ENCODE measurements around the gene ACAA1. TPM values are rescaled to one million over a fixed set of nuclear protein-coding genes. Genes with fewer than 3 reads are reported as not detected.

Gene ACAA1
- total and polyA plus RNA-seq, 2 of the 13 experiments (the other 11 are each of a cell fraction or from before 2014, with no cell fraction given), result 60.8 to 188 TPM

DNA sequence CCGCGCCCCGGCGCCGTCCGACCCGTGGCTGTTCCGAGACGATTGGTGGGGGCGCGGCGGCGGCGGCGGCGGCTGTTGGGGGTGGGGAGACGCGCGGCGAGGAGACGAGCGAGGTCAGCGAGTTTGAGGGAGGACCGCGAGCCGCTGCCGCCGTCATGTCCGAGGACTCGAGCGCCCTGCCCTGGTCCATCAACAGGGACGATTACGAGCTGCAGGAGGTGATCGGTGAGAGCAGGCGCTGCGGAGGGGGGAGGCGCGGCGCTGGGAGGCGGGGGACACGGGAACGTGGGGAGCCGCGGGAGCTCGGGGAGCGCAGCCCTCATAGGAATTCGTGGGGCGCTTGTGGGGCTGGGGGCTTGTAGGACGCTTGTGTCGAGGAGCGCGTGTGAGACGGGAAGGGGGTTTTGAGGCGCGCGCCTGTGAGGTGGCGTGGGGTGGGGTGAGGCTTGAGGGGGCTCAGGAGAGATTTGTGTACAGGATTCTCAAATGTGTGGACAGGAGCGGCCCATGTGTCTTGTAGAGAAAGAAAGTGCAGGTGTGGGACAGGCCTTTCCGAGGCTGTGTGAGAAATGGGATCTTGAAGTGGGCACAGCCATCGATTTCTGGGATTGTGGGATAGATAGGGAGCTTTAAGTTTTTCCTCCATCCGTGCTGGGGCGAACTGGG, 28.9 kb upstream of the ACAA1 start (continued):
- peak; percentile 84; the same call in 1 of the 2 replicates for TF ChIP-seq GTF3A (CRISPR knock-in tag; conservative IDR thresholded peaks at IDR 0.05)
- no peak for TF ChIP-seq BORCS8-MEF2B (CRISPR knock-in tag; IDR thresholded peaks at IDR 0.05)
- TF ChIP-seq ZNF776 (CRISPR knock-in tag; IDR thresholded peaks at IDR 0.05), result peak; percentile 78; the same call in 1 of the 2 replicates
- 0 out of 2 replicates have a peak, but pooled peaks have one; percentile 2 for TF ChIP-seq ZNF547 (CRISPR knock-in tag; IDR thresholded peaks at IDR 0.05)
- peak; percentile 16; the same call in 1 of the 2 replicates for TF ChIP-seq MXD4 (CRISPR knock-in tag; IDR thresholded peaks at IDR 0.05)
- 0 out of 2 replicates have a peak, but pooled peaks have one; percentile 90 for TF ChIP-seq ZNF678 (CRISPR knock-in tag; IDR thresholded peaks at IDR 0.05)
- no peak for TF ChIP-seq ZNF282 (IDR thresholded peaks at IDR 0.05; ENCODE audit: partially characterized antibody)
- TF ChIP-seq SMC3 (IDR thresholded peaks at IDR 0.05; ENCODE audit: low read length), result no peak
- TF ChIP-seq, protein P1, sequence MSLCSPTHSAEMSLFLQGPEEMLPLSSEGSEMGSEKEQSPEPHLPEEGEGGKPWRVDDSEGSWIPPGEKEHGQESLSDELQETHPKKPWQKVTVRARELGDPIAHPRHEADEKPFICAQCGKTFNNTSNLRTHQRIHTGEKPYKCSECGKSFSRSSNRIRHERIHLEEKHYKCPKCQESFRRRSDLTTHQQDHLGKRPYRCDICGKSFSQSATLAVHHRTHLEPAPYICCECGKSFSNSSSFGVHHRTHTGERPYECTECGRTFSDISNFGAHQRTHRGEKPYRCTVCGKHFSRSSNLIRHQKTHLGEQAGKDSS (CRISPR knock-in tag; IDR thresholded peaks at IDR 0.05; ENCODE audit: borderline replicate concordance, low read depth), result 0 out of 2 replicates have a peak, but pooled peaks have one; percentile 35
- 0 out of 2 replicates have a peak, but pooled peaks have one; percentile 79 for TF ChIP-seq HOXA9 (CRISPR knock-in tag; IDR thresholded peaks at IDR 0.05; ENCODE audit: borderline replicate concordance)
- peak; percentile 57; the same call in 1 of the 2 replicates for TF ChIP-seq PHF20 (CRISPR knock-in tag; IDR thresholded peaks at IDR 0.05)
- peak; percentile 75 for TF ChIP-seq RBFOX2 (IDR thresholded peaks at IDR 0.05; ENCODE audit: low read depth, low read length)
- 0 out of 2 replicates have a peak, but pooled peaks have one; percentile 7 for TF ChIP-seq ZNF816 (CRISPR knock-in tag; IDR thresholded peaks at IDR 0.05; ENCODE audit: borderline replicate concordance)
- TF ChIP-seq TAF15 (IDR thresholded peaks at IDR 0.05; ENCODE audit: low read depth, low read length, poor library complexity, severe bottlenecking), result peak; percentile 27
- TF ChIP-seq KLF16 (CRISPR knock-in tag; IDR thresholded peaks at IDR 0.05), result 0 out of 4 replicates have a peak, but pooled peaks of 1 of the 2 experiments have one; percentile 3
- TF ChIP-seq FOXP1 (IDR thresholded peaks at IDR 0.05), result no peak
- TF ChIP-seq FOXP1 (CRISPR knock-in tag; IDR thresholded peaks at IDR 0.05), result no peak
- TF ChIP-seq, protein P2, sequence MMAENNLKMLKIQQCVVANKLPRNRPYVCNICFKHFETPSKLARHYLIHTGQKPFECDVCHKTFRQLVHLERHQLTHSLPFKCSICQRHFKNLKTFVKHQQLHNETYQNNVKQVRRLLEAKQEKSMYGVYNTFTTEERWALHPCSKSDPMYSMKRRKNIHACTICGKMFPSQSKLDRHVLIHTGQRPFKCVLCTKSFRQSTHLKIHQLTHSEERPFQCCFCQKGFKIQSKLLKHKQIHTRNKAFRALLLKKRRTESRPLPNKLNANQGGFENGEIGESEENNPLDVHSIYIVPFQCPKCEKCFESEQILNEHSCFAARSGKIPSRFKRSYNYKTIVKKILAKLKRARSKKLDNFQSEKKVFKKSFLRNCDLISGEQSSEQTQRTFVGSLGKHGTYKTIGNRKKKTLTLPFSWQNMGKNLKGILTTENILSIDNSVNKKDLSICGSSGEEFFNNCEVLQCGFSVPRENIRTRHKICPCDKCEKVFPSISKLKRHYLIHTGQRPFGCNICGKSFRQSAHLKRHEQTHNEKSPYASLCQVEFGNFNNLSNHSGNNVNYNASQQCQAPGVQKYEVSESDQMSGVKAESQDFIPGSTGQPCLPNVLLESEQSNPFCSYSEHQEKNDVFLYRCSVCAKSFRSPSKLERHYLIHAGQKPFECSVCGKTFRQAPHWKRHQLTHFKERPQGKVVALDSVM (CRISPR knock-in tag; IDR thresholded peaks at IDR 0.05), result no peak
- TF ChIP-seq, protein P3, sequence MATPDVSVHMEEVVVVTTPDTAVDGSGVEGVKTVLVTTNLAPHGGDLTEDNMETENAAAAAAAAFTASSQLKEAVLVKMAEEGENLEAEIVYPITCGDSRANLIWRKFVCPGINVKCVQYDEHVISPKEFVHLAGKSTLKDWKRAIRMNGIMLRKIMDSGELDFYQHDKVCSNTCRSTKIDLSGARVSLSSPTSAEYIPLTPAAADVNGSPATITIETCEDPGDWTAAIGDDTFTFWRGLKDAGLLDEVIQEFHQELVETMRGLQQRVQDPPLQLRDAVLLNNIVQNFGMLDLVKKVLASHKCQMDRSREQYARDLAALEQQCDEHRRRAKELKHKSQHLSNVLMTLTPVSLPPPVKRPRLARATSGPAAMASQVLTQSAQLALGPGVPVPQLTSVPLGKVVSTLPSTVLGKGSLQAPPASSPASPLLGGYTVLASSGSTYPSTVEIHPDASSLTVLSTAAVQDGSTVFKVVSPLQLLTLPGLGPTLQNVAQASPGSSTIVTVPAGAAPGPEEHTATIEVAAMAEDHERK (CRISPR knock-in tag; IDR thresholded peaks at IDR 0.05; ENCODE audit: low read depth), result no peak
- TF ChIP-seq, protein P4, sequence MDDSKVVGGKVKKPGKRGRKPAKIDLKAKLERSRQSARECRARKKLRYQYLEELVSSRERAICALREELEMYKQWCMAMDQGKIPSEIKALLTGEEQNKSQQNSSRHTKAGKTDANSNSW (CRISPR knock-in tag; IDR thresholded peaks at IDR 0.05; ENCODE audit: borderline replicate concordance), result no peak; the same call in 1 of the 2 replicates
- TF ChIP-seq, protein P5, sequence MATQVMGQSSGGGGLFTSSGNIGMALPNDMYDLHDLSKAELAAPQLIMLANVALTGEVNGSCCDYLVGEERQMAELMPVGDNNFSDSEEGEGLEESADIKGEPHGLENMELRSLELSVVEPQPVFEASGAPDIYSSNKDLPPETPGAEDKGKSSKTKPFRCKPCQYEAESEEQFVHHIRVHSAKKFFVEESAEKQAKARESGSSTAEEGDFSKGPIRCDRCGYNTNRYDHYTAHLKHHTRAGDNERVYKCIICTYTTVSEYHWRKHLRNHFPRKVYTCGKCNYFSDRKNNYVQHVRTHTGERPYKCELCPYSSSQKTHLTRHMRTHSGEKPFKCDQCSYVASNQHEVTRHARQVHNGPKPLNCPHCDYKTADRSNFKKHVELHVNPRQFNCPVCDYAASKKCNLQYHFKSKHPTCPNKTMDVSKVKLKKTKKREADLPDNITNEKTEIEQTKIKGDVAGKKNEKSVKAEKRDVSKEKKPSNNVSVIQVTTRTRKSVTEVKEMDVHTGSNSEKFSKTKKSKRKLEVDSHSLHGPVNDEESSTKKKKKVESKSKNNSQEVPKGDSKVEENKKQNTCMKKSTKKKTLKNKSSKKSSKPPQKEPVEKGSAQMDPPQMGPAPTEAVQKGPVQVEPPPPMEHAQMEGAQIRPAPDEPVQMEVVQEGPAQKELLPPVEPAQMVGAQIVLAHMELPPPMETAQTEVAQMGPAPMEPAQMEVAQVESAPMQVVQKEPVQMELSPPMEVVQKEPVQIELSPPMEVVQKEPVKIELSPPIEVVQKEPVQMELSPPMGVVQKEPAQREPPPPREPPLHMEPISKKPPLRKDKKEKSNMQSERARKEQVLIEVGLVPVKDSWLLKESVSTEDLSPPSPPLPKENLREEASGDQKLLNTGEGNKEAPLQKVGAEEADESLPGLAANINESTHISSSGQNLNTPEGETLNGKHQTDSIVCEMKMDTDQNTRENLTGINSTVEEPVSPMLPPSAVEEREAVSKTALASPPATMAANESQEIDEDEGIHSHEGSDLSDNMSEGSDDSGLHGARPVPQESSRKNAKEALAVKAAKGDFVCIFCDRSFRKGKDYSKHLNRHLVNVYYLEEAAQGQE (IDR thresholded peaks at IDR 0.05; ENCODE audit: borderline replicate concordance in 1 of 2, low read depth in 1 of 2, low read length in 2 of 2), result no peak
- no peak for TF ChIP-seq RELA (CRISPR knock-in tag; IDR thresholded peaks at IDR 0.05)
